DOHH2 (cell line): Measurements from ENCODE around the gene APEH.

Experiments used
- H3F3A ChIP-seq: fragments of 200-600 bp; sonication (generic), shearing (Covaris generic); 2 replicates; pipeline ENCODE4 v1.6.0; 2016; ENCODE audit warnings: antibody characterized with exemption, mild to moderate bottlenecking; ENCODE audit not compliant: control insufficient read depth, insufficient read depth
- H3K27ac ChIP-seq: fragments of 200-600 bp; sonication (generic); 2 replicates; pipeline ENCODE4 v1.5.1; 2014; ENCODE audit warnings: low read depth, mild to moderate bottlenecking, low read length, moderate library complexity
- H3K27me3 ChIP-seq: fragments of 200-600 bp; sonication (generic); 2 replicates; pipeline ENCODE4 v1.6.1; 2014; ENCODE audit warnings: mild to moderate bottlenecking, low read length, mixed read lengths; ENCODE audit not compliant: control insufficient read depth
- H3K36me3 ChIP-seq: fragments of 200-600 bp; sonication (generic); 2 replicates; pipeline ENCODE4 v1.6.1; 2014; ENCODE audit warnings: mild to moderate bottlenecking, low read length, moderate library complexity, mixed read lengths; ENCODE audit not compliant: control insufficient read depth
- H3K4me1 ChIP-seq: fragments of 200-600 bp; sonication (generic); 2 replicates; pipeline ENCODE4 v1.6.1; 2014; ENCODE audit warnings: mild to moderate bottlenecking, low read length, mixed read lengths; ENCODE audit not compliant: control insufficient read depth
- H3K4me2 ChIP-seq: fragments of 200-600 bp; sonication (generic); 2 replicates; pipeline ENCODE4 v1.6.0; 2014; ENCODE audit warnings: mild to moderate bottlenecking, low read length, moderate library complexity
- H3K4me3 ChIP-seq: fragments of 200-600 bp; sonication (generic); 2 replicates; pipeline ENCODE4 v1.5.1; 2014; ENCODE audit warnings: mild to moderate bottlenecking, low read length, mixed read lengths
- H3K79me2 ChIP-seq: fragments of 200-600 bp; sonication (generic); 2 replicates; pipeline ENCODE4 v1.6.1; 2014; ENCODE audit warnings: mild to moderate bottlenecking, low read length, mixed read lengths; ENCODE audit not compliant: control insufficient read depth
- H3K9me2 ChIP-seq: fragments of 200-600 bp; sonication (generic); replicated peaks from 2 replicates; pipeline ENCODE4 v1.6.1; 2014; ENCODE audit warnings: mild to moderate bottlenecking, low read length, mixed read lengths; ENCODE audit not compliant: control insufficient read depth
- H3K9me3 ChIP-seq: fragments of 200-600 bp; sonication (generic); 2 replicates; pipeline ENCODE4 v1.6.1; 2014; ENCODE audit warnings: antibody characterized with exemption, low read length, mixed read lengths; ENCODE audit not compliant: control insufficient read depth, insufficient read depth
- H4K20me1 ChIP-seq: fragments of 200-600 bp; sonication (generic); 2 replicates; pipeline ENCODE4 v1.6.0; 2014; ENCODE audit warnings: low read depth, mild to moderate bottlenecking, antibody characterized with exemption, low read length, moderate library complexity; ENCODE audit not compliant: control insufficient read depth, insufficient read depth
- EZH2phosphoT487 ChIP-seq: fragments of 200-600 bp; sonication (generic); IDR thresholded peaks from 2 replicates; pipeline ENCODE4 v1.6.1; 2017; ENCODE audit warnings: borderline replicate concordance, mild to moderate bottlenecking, antibody characterized with exemption, low read length, moderate library complexity, mixed read lengths
- TF ChIP-seq, protein P1 (sequence below): fragments of 200-600 bp; sonication (generic); IDR thresholded peaks from one replicate; pipeline ENCODE4 v1.5.1; 2014; ENCODE audit warnings: antibody characterized with exemption, mild to moderate bottlenecking, low read depth, low read length; ENCODE audit not compliant: poor library complexity, severe bottlenecking

APEH gene

DNA sequence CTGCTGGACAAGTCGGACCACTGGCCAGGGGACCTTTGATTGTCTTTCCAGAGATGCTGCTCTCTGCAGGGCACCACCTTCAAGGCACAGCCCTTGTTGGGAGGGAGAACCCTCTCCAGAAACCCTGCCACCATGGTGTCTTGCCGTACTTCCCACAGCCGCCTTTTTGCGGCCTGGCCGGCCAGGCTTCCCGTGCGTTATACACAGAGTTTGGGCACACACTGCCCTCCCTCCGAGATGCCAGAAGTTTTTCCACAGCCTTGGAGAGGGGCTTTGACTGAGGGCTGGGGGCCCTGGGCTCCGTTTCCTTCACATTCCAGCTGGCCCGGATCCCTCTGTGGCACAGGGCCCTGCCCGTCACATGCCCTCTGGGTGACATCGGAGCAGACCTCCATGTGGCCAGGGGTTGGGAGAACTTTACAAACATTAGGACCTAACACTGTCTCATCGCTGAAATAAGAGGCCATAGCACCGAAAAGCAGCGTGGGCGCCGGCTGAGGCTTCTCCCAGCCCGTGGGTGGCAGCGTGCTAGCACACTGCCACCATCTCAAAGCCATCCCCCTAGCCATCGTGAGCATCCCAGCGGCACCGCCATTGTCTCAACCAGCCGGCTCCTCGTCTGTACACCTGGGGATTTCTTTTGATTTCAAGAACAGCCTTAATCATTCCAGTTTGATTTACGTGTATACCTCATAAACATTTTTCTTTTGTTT, 6.3 kb upstream of the APEH start:
- no peaks in the 10 kb centered on the region for H4K20me1 ChIP-seq
- H3K4me3 ChIP-seq: no peak overlapping the region
- H3K36me3 ChIP-seq: no peaks in the 10 kb centered on the region; the same call in 1 of the 2 replicates
- no peaks in the 10 kb centered on the region for H3K27me3 ChIP-seq
- H3K9me2 ChIP-seq: no peaks in the 10 kb centered on the region
- peaks cover 9% of the 10 kb centered on the region for H3K79me2 ChIP-seq
- H3F3A ChIP-seq: peaks cover 5% of the 10 kb centered on the region
- no peaks in the 10 kb centered on the region for H3K9me3 ChIP-seq
- H3K4me2 ChIP-seq: no peak overlapping the region
- H3K4me1 ChIP-seq: peaks cover 8% of the 10 kb centered on the region
- no peak overlapping the region for H3K27ac ChIP-seq
- TF ChIP-seq, protein P1, sequence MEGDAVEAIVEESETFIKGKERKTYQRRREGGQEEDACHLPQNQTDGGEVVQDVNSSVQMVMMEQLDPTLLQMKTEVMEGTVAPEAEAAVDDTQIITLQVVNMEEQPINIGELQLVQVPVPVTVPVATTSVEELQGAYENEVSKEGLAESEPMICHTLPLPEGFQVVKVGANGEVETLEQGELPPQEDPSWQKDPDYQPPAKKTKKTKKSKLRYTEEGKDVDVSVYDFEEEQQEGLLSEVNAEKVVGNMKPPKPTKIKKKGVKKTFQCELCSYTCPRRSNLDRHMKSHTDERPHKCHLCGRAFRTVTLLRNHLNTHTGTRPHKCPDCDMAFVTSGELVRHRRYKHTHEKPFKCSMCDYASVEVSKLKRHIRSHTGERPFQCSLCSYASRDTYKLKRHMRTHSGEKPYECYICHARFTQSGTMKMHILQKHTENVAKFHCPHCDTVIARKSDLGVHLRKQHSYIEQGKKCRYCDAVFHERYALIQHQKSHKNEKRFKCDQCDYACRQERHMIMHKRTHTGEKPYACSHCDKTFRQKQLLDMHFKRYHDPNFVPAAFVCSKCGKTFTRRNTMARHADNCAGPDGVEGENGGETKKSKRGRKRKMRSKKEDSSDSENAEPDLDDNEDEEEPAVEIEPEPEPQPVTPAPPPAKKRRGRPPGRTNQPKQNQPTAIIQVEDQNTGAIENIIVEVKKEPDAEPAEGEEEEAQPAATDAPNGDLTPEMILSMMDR: no peak
- no peak for TF ChIP-seq EZH2phosphoT487

DNA sequence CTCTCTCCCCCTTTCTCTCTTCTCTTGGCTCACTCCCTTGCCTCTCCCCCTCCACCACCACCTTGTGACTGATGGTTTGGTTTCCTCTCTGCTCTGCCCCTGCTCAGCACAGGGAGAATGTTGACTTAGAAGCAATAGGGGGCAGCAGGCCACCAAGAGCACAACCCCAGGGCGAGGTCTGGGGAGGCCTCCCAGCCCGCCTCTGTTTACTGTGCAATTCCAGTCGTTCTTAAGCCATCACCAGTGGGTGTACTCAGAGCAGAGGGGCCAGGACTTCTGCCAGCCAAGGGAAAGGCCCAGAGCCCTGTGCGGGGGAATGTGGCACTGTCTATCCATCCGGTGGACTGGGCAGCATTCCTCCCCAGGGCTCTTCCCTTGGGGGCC, 5.7 kb upstream of the APEH start:
- no peaks in the 10 kb centered on the region for H3K27me3 ChIP-seq
- no peak overlapping the region for H3K4me3 ChIP-seq
- peaks cover 8% of the 10 kb centered on the region for H3K4me1 ChIP-seq
- no peak for TF ChIP-seq EZH2phosphoT487
- TF ChIP-seq, protein P1: peak; percentile 18
- H3K9me3 ChIP-seq: no peaks in the 10 kb centered on the region
- peaks cover 13% of the 10 kb centered on the region for H3K79me2 ChIP-seq
- H3K9me2 ChIP-seq: no peaks in the 10 kb centered on the region
- no peak overlapping the region for H3K27ac ChIP-seq
- H3K36me3 ChIP-seq: peaks cover 3% of the 10 kb centered on the region
- H3F3A ChIP-seq: peaks cover 5% of the 10 kb centered on the region
- no peak overlapping the region for H3K4me2 ChIP-seq
- no peaks in the 10 kb centered on the region for H4K20me1 ChIP-seq

DNA sequence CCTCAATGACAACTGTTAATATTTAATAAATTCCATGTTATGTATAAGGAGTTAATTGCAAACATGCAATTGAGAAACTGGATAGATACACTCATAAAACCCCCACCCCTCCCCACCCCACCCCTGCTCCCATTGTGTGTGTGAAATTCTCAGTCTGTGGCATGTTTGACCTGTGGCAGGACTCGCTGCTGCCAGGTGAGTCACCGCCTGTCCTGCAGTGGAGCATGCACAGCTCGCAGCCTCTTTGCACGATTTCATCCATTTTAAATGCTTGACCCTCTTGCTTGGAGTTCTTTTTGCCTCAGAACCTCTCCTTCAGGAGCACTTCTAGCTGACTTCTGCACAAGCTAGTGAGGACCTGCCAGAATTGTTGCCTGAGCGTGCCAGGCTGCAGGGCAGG, 5.3 kb upstream of the APEH start:
- Histone ChIP-seq H3F3A (peaks cover 5% of the 10 kb centered on the region), H3K4me2 (no peak overlapping the region), H3K27me3 (no peaks in the 10 kb centered on the region), H3K4me3 (no peak overlapping the region), H3K36me3 (peaks cover 4% of the 10 kb centered on the region), H3K9me3 (no peaks in the 10 kb centered on the region), H3K27ac (no peak overlapping the region), H3K79me2 (peaks cover 15% of the 10 kb centered on the region), H3K4me1 (peaks cover 8% of the 10 kb centered on the region), H4K20me1 (no peaks in the 10 kb centered on the region), H3K9me2 (no peaks in the 10 kb centered on the region)
- TF ChIP-seq EZH2phosphoT487: no peak
- TF ChIP-seq, protein P1: no peak
